DND-41 (cell line): ENCODE data around the gene PRSS35.
"Not testable (repeated sequence)": the region's sequence is repeated elsewhere in the genome, so short reads cannot be mapped to it uniquely, and the experiment has no call there.

Experiments
- CTCF ChIP-seq: IDR thresholded peaks from 2 replicates; pipeline ENCODE4 v1.5.1; 2012; ENCODE audit warnings: borderline replicate concordance, low read length, moderate library complexity, mild to moderate bottlenecking; ENCODE audit not compliant: poor library complexity, severe bottlenecking; ENCODE audit errors: extremely low read depth
- EZH2 ChIP-seq: IDR thresholded peaks from 3 replicates; pipeline ENCODE4 v1.6.1; 2012; ENCODE audit warnings: borderline replicate concordance, low read depth, mild to moderate bottlenecking, moderate library complexity, low read length, inconsistent platforms; ENCODE audit not compliant: severe bottlenecking

DNA sequence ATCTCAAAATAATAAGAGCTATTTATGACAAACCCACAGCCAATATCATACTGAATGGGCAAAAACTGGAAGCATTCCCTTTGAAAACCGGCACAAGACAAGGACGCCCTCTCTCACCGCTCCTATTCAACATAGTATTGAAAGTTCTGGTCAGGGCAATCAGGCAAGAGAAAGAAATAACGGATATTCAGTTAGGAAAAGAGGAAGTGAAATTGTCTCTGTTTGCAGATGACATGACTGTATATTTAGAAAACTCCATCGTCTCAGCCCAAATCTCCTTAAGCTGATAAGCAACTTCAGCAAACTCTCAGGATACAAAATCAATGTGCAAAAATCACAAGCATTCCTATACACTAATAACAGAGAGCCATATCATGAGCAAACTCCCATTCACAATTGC lies 38.1 kb downstream of the PRSS35 start:
- not testable (repeated sequence) for TF ChIP-seq CTCF, EZH2
